Stimulated activated naive CD4-positive, alpha-beta T cell (primary cell): ENCODE measurements around the gene SLC43A1.

ENCODE experiments used
- DNase-seq, 6 experiments: peaks; one replicate each; lab custom pipeline; 2025; lab: John Stamatoyannopoulos, UW

SLC43A1 gene

GRCh38 chr11:57527056-57527631 is 11.6 kb upstream of the SLC43A1 start:
- peak; percentile 43 to 78 (median 62) for DNase-seq

DNA sequence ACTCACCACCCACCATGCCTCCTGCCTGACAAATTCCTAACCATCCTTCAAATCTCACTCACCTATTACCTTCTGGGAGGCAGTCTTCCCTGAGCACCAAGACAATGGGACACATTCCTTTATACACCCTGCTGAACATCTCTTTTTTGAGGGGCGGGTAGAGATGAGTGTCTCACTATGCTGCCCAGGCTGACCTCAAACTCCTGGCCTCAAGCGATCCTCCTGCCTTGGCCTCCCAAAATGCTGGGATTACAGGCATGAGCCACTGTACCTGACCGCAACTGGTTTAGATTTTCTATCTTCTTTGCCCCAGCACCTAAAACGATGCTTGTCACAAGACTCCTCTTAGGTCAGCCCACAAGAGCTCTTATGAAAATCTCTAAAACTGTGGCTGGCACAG is 7.9 kb upstream of the SLC43A1 start:
- no peak for DNase-seq

DNA sequence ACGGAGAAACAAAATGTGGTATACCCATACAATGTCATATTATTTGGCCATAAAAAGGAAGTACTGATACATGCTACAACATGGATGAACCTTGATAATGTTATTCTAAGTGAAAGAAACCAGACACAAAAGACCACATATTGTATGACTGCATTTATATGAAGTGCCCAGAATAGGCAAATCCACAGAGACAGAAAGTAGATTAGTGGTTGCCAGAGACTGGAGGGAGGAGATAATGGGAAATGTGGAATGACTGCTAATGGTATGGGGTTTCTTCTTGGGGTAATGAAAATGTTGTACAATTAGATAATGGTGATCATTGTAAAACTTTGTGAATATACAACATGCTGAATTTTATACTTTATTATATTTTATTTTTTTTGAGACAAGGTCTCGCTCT is 5.6 kb upstream of the SLC43A1 start:
- no peak for DNase-seq

DNA sequence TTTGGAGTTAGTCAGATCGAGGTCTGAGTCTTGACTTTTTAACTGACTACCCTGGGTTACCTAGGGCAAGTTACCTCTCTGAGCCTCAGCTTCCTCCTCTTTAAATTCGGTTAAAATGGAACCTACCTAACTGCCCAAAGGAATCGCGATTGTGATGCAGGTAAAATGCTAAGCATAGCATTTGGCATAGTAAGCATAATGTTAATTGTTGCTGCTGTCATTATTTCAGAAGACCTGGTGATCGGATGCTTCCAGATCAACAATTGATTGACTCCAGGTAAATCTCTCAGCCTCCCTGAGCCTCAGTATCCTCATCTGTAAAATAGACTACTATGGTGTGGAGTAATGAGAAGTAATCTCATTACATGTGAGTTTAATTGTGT is 550 bp upstream of the SLC43A1 start:
- no peak for DNase-seq

DNA sequence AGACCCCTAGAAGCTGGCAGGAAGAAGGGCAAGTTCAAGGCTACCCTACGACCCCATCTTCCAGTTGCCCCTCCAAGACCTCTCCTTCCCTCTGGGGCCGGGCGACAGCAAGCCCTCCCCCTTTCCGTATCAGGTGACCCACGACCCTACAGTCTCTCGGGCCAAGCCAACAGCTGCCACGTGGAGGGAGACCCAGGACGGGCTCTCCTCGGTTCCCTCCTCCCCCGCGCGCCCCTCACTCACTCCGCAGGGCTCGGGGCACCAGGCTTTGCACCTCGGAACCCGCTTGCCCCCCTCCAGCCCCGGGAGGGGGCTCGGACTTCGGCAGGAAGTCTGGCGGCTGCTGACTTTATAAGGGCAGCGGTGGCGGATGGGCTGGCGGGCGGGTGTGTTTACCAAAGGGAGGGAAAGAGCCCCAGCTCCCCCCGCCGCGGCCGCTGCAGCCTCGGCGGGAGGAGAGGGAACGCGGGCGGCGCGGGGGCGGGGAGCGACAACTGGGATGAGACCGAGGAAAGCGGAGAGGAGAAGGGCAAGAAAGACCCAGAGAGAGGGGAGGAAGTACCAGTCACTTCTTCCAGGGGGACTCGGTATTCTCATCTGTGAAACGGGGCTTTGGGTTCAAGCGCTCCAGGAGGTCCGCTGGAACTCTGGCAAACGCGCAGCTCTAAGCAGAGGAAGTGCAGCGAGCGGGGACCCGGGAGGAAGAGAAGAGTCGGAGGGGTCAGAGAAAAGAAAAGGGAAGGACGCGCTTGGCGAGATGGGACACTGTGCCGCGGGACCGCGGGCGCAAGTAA is 767 bp downstream of the SLC43A1 start:
- peak in 5 of 6 experiments; percentile 19 to 37 (median 23) for DNase-seq

- peak in 3 of 6 experiments; percentile 21 to 44 (median 27) for DNase-seq
Measured at GRCh38 chr11:57513911-57514537, 1.5 kb downstream of the SLC43A1 start.

DNA sequence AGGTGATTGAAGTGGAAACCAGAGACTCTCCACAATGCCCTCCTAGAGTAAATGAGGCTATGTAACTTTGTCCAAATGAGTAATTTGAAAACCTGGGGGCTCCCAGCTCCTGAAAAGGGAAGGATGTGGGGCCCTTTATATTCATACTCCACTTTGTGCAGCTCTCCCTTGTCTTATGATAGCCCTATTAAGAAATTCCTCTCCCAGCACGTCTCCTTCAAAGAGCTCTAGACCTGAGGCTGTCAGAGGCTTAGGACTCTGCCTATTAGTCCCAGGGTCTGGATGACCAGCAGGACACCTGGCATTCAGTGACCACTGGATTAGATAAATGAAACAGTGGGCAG is 2.1 kb downstream of the SLC43A1 start:
- DNase-seq = no peak

DNA sequence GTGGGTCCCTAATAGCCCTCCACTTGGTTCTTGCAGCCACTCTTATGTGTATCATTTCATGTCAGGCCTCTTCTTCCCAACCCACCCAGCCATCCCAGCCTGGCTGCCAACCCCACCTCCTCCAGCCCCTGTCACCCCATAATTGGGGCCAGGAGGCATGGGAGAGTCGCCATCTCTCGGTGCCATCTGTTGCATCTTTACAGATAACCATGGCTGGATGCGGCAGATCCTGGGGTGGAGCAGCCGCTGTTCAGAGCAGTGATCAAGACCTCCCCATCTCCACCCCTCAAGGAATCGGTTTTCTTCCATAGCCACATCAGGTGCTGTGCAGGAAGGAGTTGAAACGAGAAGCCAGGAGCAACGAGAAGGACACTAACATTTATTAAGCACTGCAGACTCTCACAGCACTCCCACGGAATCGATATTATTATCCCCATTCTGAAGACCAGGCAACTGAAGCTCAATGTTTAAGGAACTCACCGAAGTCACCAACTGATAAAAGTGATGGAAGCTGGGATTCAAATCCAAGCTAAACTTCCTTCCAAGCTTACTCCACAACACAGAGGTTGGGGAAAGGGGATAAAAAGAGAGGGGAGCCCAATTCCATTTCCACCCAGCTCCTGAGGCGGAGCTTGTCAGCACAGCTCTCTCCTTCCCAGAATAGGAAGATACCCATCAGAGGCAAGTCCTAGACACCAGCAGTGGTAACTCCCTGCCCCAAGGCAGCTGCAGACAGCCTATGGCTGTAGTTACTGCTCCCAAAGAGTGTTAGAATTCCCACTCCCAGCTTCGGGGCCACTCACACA is 2.7 kb downstream of the SLC43A1 start:
- DNase-seq = no peak

DNA sequence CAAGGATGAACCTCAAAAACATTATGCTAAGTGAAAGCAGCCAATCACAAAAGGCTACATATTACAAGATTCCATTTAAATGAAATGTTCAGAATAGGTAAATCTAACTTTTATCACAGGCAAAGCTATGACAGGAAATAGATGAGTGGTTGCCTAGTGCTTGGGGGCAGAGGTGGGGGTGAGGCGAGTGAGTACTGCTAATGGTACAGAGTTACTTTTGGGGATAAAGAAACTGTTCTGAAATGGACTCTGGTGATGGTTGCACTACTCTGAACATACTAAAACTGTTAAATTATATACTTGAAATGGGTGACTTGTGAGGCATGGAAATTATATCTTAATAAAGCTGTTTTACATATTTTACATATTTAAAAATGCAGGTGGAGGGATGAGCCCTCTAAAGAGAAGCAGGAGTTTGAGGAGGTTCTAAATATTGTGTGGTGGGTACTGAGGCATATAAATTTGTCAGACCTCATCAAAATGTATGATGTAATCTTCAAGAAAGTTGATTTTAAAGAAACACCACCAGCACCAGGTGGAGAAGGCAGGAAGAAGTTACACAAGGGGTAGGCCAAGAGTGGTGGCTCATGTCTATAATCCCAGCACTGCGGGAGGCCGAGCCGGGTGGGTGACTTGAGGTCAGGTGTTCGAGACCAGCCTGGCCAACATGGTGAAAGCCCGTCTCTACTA is 3.6 kb downstream of the SLC43A1 start:
- DNase-seq = no peak

GRCh38 chr11:57508341-57509170 is 6.9 kb downstream of the SLC43A1 start:
- DNase-seq = no peak

DNA sequence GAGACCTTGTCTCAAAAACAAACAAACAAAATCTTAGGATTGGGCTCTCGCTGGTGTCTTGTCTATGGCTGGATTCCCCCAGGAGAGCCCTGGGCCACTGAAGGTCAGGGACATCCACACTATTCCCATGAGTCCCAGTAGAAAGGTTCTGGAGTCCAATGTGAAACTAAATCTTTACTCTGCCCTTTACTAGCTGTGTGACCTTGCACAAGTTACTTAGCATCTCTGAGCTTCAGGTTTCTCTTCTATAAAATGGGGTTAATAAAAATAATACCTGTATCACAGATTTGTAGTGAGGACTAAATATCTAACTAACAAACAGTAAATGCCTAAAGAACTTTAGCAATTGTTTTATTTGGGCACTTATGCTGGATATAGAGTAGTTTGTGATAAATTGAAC is 9.0 kb downstream of the SLC43A1 start:
- DNase-seq = no peak

GRCh38 chr11:57504511-57504910 is 11.0 kb downstream of the SLC43A1 start:
- DNase-seq = no peak

GRCh38 chr11:57502870-57503269 is 12.6 kb downstream of the SLC43A1 start:
- DNase-seq = no peak

DNA sequence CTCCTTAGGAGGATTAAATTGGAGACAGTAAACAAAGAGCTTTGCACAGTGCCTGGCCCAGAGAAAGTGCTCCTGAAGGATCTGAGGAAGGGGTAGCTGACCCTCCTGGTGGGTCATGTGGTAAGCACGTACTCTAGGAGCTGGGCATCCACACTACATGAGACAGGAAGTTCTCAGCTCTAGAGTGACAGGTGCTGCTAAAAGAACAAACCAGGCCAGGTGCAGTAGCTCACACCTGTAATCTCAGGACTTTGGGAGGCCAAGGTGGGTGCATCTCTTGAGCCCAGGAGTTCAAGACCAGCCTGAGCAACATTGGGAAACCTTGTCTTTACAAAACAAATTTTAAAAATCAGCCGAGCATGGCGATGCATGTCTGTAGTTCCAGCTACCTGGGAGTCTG is 13.1 kb downstream of the SLC43A1 start:
- DNase-seq = no peak

GRCh38 chr11:57501953-57502352 is 13.5 kb downstream of the SLC43A1 start:
- DNase-seq = no peak

GRCh38 chr11:57500926-57501325 is 14.6 kb downstream of the SLC43A1 start:
- DNase-seq = no peak

DNA sequence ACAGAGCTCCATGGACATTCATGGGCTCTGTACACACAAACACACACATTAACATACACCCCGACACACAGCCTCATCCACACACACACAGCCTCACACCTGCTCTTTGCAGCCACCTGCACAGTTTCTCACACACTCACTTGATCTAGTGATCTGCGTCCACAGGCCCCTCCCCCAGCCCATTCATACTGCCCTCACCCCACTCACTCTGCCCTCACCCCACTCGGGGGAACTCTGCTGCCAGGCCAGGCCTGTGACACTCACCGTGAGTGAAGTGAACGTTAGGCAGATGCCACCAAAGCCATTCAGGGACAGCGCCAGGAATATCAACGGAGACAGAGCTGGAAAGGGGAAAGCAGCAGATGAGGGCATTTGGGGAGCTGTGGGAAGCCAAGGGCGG is 15.0 kb downstream of the SLC43A1 start:
- DNase-seq = no peak

- no peak for DNase-seq
Measured at GRCh38 chr11:57499983-57500461, 15.5 kb downstream of the SLC43A1 start.

DNA sequence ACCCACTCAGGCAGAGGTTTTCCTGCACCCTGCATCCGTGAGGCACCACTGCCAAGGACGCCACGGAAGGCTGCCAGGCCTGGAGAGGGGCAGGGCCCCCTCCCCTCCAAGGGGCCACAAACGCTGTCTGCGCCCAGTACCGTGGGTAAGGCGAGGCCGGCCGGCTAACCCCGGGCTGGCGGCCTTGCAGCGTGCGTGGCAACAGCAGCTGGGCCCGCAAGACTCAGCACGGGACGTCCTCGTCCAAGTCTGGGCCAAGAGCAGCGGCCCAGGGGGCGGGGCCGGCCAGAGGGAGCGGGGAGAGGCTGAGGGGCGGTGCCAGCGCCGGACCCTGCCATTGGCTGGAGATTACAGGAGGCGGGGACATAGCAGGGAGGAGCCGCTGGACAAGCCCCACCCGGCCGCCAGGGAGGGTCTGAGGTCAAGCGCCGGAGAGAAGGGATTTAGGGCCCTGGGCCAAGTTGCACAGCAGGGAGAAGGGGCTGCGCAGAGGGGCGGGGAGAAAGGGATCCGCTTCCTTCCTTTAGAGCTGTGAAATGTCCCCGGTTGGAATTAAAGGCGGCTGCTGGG is 16.0 kb downstream of the SLC43A1 start:
- peak in 1 of 6 experiments; percentile 25 for DNase-seq

- no peak for DNase-seq
Measured at GRCh38 chr11:57498540-57498939, 17.0 kb downstream of the SLC43A1 start.
